GM19035 (cell line): Measurements from ENCODE around the gene GRXCR2.
"Not testable (repeated sequence)": the region's sequence is repeated elsewhere in the genome, so short reads cannot be mapped to it uniquely, and the experiment has no call there.

ENCODE experiments used
- ATAC-seq: cut with Tn5 transposase; IDR thresholded peaks from one replicate; pipeline ENCODE4 v1.9.1; 2021; ENCODE audit not compliant: unreplicated experiment

The GRXCR2 gene, protein sequence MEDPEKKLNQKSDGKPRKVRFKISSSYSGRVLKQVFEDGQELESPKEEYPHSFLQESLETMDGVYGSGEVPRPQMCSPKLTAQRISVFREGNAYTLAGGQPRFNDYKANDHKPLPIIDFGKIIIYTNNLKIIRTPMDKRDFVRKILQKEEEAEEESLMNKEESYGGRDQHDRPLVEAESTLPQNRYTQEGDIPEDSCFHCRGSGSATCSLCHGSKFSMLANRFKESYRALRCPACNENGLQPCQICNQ

DNA sequence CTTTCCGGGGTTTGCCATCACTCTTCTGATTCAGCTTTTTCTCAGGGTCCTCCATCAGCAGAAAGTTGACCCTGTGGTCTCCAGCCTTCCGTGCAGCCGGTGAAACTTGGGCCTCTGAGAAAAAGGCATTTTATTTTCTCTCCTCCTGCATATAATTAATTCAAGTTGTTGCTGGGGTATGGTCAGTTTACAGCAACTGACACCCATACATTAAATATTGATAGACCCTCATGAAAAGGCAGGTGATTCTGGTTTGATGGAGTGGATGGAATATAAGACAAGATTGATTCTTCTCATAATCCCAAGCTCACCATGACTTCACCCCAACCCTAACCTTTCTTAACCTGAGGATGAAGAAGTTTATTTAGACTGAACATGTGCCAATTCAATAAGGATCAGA, at the start of gene GRXCR2:
GRXCR2 (minus strand) TSS at position 101 of the 400 bp plus-strand sequence; CDS start at position 55, 46 bp downstream.
- no peak for ATAC-seq

DNA sequence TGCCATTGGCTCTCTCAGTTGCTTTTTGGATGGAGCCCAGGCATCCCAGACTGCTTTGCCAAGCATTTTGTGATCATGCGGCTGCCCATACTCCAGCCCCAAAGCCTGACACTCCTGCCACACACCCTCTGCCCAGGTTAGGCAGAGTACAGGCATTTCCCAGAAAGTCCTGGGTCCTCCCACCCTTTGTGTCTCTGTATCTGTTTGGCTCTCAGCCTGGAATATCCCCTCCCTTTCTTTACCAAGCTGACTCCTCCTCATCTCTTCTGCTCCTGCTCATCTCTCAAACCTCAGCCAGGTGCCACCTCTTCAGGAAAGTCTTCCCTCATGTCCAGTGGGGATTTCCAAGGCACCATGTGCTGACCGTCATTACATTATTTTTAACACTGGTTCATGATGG, 49.2 kb upstream of the GRXCR2 start:
- ATAC-seq, result no peak

DNA sequence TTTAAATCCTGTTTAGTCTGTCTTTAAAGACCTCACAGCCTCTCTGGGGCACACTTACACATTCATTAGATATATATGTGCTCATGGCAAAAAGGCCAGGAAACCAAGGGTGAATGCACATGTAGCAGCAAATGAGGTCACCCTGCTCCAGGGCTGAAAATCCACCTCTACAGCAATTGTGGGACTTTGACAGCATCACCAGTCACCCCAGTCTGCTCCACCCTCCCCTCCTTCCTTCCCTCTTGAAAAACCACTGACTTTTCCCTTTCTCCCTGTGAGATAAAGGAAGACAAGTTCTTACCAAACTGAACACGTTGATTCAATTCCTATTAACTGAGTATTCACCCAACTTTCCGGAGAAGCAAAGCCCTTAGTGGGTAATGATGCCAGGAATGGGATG, 48.4 kb upstream of the GRXCR2 start:
- no peak for ATAC-seq

DNA sequence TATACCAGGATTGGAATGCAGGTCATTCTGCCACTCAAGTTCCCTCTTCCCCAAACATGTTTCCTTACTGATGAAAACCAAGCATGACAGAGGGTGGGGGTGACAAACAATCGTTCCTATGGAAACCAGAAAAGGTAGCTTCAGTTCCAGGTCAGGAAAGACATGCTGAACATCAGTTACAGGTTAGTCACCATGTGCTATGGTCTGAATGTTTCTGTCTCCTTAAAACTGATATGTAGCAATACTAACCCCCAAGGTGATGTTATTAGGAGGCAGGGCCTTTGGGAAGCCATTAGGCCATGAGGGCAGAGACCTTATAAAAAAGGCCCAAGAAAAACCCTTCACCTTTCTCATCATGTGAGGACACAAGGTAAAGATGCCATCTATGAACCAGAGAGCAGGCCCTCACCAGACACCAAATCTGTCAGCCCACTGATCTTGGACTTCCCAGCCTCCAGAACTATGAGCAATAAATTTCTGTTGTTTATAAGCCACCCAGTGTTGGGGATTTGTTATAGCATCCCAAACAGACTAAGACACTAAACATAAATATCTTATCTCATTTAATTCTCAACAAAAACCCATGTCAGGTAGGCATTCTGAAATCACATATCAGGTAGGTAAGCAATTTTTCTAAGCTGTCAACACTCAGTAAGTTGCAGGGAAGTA, 47.9 kb upstream of the GRXCR2 start:
- no peak for ATAC-seq

DNA sequence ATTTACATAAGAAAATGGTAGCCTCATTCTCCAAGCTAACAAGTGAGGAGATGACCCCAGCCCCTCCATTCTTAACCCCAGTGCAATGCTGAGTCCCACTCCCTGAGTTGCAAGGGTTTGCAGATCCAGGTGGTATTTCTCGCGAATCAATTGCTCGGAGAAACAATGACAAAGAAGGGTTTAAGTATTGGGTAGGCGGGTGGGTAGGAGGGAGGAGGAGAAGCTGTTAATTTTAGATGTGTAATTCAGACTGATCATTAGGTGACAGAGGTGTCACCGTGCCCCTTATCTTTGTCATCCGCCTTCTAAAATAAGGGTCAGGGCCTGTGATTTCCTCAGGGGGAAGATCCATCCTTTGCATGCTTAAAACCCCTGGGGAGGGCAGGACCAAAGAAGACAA, 46.6 kb upstream of the GRXCR2 start:
- ATAC-seq, result no peak

DNA sequence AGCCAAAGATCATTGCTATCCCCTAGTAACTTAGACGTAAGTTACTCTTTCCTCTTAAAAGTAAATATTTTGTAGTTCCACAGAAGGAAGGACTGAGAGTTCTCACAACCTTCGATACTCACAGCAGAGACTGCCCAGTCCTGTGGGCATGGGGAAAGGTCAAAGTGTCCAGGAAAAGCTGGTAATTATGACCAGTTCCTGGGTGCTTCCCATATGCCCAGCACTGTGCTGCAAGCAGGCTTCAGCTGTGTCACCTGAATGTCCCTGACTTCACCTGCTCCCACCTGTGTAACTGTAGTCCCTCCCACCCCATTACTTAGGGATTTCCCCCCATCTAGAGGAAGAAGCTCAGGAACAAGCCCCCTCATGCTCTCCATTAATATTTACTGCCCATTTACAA, 45.6 kb upstream of the GRXCR2 start:
- no peak for ATAC-seq

DNA sequence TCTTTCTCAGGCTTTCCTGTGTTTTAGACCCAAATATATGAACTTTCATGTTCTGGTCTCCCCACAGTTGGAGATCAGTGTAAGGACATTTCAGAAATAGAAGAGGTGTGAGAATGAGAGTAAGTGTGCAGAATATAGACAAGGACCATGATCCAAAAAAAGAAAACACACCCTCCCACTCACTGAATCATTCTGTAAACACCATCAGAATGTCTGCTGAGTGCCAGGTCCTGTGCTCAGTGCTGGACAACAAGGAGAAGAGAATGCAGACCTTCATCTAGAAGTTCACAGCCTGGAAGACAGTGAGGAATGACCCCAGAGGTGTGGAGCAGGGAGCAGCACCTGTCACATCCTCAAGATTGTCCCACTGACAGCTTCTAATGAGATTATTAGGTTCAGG, 44.5 kb upstream of the GRXCR2 start:
- no peak for ATAC-seq

DNA sequence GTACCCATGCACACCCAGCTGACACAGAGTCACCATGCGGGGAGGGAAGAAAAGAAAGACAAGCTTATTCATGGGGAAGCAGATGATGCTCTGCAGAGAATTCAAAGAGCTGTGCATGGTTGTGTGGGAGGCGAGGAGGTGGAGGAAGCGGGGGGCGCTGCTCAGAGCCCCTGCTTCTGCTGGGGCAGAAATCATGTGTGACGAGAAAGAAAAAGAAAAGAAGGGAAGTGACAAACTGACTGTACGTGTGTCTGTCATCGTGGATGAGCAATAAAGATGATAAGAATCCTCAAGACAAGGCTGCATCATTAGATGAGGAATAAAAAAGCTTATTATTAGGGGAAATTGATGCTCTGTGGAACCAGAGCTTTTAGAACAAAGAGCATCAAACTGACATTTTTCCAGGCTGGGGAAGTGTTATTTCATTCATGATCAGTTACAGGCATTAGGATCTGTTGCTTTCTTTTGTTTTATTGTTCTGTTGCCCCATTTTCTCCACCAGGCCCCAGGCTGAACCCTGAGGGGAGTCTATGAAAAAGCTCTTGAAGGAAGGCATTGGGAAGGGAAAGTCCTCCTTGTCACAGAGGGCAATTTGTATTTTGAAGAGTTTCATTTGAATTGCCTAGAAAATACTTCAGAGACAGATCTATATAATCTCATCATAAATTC, 43.3 kb upstream of the GRXCR2 start:
- no peak for ATAC-seq

DNA sequence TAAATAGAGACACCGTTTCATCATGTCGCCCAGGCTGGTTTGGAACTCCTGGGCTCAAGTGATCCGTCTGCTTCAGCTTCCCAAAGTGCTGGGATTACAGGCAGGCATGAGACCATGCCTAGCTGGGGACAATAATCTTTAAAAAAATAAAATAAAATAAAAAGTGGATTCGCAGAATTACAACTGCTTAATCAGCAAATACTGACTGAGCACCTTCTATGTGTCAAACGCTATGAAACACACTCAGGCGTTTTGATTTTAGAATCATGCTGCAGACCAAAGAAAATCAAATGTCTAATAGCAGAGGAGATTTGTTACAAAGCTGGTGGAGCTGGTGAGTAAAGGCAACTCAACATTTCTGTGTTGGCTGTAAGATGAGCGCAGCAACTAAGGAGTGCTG, 40.9 kb upstream of the GRXCR2 start:
- no peak for ATAC-seq

DNA sequence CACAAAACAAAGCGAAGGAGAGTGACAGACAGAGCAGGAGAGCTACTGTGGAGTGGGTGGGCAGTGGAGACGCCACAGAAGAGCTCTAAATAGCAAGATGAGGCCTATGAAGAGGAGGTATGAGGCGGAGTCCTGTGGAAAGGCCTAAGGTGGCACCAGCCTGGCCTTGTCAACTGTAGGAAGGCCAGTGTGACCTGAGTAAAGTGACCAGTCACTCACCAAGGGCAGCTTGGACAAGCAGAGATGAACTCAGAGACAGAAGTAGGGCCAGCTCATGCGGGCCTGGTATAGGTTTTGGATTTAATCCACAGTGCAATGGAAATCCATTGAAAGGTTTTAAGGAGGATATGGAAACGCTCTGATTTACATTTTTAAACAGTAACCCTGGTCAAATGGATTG, 39.8 kb upstream of the GRXCR2 start:
- no peak for ATAC-seq

DNA sequence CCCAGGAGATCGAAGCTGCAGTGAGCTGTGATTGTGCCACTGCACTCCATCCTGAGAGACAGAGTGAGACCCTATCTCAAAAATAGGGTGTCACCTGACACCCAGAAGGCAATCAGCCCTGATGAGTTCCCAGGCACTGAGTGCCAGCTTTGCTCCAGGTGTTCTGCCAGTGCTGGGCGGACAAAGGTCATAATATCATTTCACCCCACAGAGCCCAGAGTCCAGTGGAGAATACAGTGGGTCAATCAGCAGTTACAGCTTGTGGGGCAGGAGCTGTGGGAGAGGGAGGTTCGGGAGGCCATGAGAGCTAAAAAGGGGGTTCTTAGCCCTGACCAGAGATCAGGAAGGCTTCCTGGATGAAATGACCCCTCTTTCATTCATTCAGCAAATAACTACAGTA, 39.2 kb upstream of the GRXCR2 start:
- ATAC-seq, result no peak

DNA sequence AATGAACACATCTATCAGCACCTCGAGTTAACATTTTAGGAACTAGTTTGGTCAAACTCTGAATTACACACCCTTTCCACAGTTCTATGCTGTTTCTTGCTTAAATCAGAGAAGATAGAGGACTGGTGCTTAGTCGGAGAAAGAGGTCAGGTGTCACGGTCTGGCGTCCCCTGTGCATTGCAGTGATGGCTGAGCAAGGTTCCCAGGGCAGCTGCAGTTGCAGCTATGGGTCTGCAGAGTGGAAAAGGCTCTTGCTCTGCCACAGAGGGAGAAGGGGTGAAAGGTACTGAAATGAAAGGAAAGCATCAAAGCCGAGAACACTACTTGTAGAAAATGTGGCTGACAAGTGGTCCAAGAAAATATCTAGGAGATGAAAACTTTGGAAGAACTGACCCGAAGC, 38.4 kb upstream of the GRXCR2 start:
- ATAC-seq, result no peak

DNA sequence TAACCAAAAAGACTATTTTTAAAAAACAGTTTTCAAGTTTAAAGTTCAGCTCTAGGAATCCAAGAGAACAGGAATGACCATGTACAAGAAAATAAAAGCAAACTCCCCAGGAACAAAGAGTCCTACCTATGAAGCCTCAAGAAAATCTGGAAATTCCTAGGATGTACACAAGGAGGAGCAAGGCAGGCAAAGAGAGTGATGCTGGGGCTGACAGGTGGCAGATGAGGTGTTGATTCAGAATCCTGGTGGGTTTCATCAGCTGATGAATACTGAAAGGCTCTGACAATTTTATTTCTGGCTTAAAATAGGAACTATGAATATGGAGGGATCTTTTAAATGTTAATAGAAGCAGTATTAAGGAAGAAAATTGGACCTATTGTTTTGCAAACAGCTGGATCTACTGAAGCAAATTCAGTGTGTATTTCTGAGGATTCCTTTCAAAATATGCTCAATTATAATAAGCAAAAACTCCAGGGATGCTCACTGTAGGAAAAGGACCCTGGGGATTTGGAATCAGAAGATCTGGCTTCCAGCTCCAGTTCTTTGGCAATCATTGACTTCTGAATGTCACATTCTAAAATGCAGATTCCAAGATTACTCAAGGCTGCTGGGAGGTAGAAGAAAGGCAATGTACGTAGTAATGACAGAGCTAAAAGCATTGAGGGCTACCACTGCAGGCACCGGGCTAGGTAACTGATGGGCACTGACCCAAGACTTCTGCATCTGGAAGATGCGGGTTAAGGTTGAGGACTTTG, 35.6 kb upstream of the GRXCR2 start:
- no peak for ATAC-seq

DNA sequence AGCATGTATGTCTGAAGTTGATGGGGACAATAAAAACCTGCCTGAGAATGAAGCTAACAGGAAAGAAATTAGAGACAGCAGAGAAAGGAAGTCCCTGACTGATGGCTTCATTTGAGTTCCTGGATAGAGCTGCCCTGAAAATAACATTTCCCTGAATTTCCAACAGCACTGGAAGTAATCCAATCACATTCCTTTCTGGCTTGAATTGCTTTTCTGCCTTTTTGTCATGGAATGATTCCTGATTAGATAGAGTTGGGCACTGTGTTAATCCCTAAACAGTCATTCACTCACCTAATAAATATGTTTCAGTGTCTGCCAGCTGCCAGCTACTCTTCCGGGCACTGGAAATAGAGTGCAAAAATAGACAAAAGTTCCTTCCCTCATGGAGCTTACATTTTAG, 33.6 kb upstream of the GRXCR2 start:
- no peak for ATAC-seq

DNA sequence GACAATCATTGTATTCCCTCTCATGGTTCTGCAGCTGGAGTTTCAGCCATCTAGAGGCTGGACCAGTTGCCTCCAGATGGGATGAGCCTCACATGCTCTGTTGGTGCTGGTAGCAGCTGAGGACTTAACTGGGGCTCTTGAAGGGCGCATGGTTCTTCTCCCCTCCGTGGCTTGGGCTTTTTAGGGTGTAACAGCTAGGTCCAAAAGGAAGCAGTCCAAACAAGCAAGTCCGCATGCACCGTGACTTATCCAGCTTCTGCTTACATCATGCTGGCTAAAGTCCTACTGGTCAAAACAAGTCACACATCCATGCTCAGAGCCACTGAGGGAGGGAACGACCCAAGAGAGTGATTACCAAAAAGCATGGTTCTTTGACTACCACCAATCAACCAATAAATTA, 31.9 kb upstream of the GRXCR2 start:
- no peak for ATAC-seq

DNA sequence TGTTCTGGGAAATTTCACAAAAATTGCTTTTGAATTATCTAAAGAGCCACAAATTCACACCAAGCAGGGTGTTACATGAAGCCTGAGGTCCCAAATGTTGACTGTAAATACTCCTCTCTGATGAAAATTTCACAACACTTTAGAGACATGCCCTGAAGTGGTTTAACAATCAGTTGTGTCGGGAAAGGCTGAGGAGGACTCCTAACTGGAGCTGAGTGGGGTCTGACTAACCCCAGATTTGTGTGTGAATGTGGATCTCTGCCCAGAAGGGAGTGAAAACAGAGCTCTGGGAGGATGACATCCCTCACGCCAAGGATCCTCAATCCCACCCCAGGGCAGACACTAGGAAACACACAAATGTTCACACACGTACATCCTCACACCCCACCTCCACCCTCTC, 31.1 kb upstream of the GRXCR2 start:
- ATAC-seq, result no peak

DNA sequence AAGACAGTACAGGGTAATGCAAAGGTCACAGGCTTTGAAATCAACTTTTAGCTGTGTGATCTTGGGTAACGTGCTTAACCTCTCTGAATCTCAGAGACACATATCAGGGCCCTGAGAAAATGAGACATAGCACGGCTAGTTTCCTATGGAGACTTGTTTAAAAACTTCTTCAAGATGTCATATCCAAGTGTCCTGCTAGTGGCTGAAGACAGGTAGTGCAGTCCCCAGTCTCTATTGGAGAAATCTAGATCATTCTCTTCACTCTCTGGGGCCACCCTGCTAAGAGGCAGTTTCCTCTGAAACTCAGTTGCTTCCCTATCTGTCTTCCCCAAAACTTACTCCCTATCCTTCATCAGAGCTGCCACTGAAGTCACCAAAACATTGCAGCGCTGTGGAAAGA, 30.3 kb upstream of the GRXCR2 start:
- ATAC-seq, result no peak

DNA sequence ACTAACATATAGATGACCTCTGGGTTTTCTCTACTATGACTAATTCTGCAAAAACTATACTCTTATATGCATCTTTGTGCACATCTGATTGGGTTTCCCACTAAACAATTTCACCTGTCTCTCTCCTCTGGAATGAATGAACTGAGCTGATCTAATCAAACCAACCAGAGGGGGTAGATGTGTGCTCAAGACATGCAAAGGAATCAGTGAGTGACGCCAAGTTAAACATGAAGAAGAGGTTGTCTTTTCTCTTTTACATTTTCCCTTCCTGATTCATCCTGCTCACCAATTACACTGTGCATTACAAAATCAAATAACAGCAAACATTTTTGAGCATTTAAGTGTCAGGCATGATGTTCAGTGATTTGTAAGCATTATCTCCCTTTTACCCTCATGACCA, 29.6 kb upstream of the GRXCR2 start:
- ATAC-seq, result no peak

DNA sequence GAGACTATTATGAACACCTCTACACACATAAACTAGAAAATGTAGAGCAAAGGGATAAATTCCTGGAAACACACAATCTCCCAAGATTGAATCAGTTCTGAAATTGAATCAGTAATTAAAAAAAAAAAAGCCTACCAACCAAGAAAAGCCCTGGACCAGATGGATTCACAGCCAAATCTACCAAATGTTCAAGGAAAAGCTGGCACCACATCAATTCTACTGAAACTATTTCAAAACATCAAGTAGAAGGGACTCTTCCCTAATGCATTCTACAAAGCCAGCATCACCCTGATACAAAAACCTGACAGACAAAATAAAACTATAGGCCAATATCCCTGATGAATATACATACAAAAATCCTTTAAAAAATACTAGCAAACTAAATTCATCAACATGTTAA, 25.4 kb upstream of the GRXCR2 start:
- ATAC-seq, result no peak

DNA sequence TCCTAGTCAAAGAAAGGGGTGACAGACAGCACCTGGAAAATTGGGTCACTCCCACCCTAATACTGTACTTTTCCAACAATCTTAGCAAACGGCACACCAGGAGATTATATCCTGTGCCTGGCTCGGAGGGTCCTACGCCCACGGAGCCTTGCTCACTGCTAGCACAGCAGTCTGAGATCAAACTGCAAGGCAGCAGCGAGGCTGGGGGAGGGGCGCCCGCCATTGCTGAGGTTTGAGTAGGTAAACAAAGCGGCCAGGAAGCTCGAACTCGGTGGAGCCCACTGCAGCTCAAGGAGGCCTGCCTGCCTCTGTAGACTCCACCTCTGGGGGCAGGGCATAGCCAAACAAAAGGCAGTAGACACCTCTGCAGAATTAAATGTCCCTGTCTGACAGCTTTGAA, 18.6 kb upstream of the GRXCR2 start:
- ATAC-seq, result not testable (repeated sequence)

DNA sequence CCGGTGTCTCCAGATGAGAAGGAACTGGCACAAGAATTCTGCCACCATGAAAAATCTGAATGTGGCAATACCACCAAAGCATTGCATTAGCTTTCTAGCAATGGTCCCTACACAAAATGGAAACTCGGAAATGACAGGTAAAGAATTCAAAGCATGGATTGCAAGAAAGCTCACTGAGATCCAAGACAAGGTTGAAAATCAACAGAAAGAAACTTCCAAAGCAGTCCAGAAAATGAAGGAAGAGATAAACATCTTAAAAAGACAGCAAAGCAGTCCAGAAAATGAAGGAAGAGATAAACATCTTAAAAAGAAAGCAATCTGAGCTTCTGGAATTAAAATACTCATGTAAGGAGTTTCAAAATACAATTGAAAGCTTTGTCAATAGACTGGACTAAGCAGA, 16.8 kb upstream of the GRXCR2 start:
- ATAC-seq, result no peak
